Stimulated activated CD4-positive, alpha-beta T cell treated with anti-CD3 and anti-CD28 coated beads, Interleukin-1b, Interleukin-23, amount 100 ng/mL, for 4 hours (primary cell): ENCODE data around the gene RNU2-63P.
"Not testable (repeated sequence)": the region's sequence is repeated elsewhere in the genome, so short reads cannot be mapped to it uniquely, and the experiment has no call there.

Source experiments
- DNase-seq, 2 donors: peaks; one replicate each; pipeline ENCODE4 v3.0.0-alpha.2; 2020; ENCODE audit warnings: low read depth in 2 of 2

RNU2-63P gene

DNA sequence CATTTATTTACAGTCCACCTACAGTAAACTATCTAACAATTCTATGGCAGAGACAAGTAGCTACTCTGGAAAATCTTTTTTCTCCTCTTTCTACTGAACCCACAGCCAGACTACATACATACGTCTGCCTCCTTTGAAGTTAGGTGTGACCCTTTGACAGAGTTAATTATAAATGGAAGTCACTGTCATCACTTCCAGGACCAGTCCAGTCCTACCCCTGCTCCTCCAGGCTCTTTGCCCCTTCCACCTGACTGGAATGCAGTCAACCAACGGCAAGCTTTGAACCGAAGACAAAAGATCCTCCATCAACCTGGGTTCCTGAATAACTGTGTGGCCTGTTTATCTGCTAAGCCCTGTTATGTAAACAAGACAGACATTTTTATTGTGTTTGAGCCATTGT lies 35.2 kb downstream of the RNU2-63P start:
- DNase-seq, result not testable (repeated sequence)

DNA sequence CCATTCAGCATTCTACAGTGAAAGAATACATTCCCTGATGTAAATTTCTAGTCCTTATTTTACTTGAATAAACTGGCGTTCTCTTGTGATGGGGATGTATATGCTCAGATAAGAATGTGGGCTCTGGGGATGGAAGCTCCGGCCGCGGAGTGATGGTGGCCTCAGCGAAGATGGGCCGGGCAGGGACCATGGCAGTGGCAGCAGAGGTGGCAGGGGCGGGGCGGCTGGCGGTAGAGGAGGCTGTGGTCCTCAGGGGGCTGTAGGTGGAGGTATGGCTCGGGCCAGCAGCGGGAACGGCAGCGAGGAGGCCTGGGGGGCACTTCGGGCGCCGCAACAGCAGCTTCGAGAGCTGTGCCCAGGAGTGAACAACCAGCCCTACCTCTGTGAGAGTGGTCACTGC lies 44.0 kb downstream of the RNU2-63P start:
- DNase-seq, result not testable (repeated sequence)
